ENCODE measurements around the gene DNAH2.
A peak's percentile ranks its signal among the peaks of the same experiment; 100 is the strongest.
"Not testable (repeated sequence)": the region's sequence is repeated elsewhere in the genome, so short reads cannot be mapped to it uniquely, and the experiment has no call there.

DNAH2 gene

GRCh38 chr17:7850701-7851437 is 133.3 kb downstream of the DNAH2 start:
- no peak for DNase-seq (ENCODE audit: low spot score)

GRCh38 chr17:7851438-7852261 is 134.1 kb downstream of the DNAH2 start:
- DNase-seq (ENCODE audit: low spot score): peak; percentile 87

GRCh38 chr17:7852262-7852670 is 134.7 kb downstream of the DNAH2 start:
- no peak for DNase-seq (ENCODE audit: low spot score)

- no peak for DNase-seq (ENCODE audit: low spot score)
Observed at GRCh38 chr17:7852919-7853690, 135.6 kb downstream of the DNAH2 start.

GRCh38 chr17:7853691-7854038 is 136.1 kb downstream of the DNAH2 start:
- no peak for DNase-seq (ENCODE audit: low spot score)

GRCh38 chr17:7854078-7854777 is 136.7 kb downstream of the DNAH2 start:
- DNase-seq (ENCODE audit: low spot score): no peak

GRCh38 chr17:7854851-7855659 is 137.5 kb downstream of the DNAH2 start, which contains the start of gene TMEM88:
TMEM88 (plus strand) TSS chr17:7855066; CDS start chr17:7855075, 9 bp downstream.
- no peak for DNase-seq (ENCODE audit: low spot score)

- no peak for DNase-seq (ENCODE audit: low spot score)
Observed at GRCh38 chr17:7855660-7856010, 138.1 kb downstream of the DNAH2 start.

GRCh38 chr17:7856011-7856810 is 138.7 kb downstream of the DNAH2 start:
- DNase-seq (ENCODE audit: low spot score): no peak

- peak; percentile 99 for DNase-seq (ENCODE audit: low spot score)
Observed at GRCh38 chr17:7856811-7857712, 139.5 kb downstream of the DNAH2 start, which contains the start of gene NAA38. NAA38 (minus strand) TSS chr17:7857559; CDS start chr17:7857463, 96 bp downstream.

- DNase-seq (ENCODE audit: low spot score): peak; percentile 94
Observed at GRCh38 chr17:7857713-7858521, 140.4 kb downstream of the DNAH2 start, which contains the start of gene CYB5D1. CYB5D1 (plus strand) TSS chr17:7858003; CDS start chr17:7858135, 132 bp downstream.

- DNase-seq (ENCODE audit: low spot score): no peak
Observed at GRCh38 chr17:7858522-7858810, 140.9 kb downstream of the DNAH2 start.

GRCh38 chr17:7859028-7859427 is 141.5 kb downstream of the DNAH2 start:
- DNase-seq (ENCODE audit: low spot score): no peak

GRCh38 chr17:7862692-7863437 is 145.3 kb downstream of the DNAH2 start:
- DNase-seq (ENCODE audit: low spot score): no peak

GRCh38 chr17:7864384-7864783 is 146.8 kb downstream of the DNAH2 start:
- not testable (repeated sequence) for DNase-seq (ENCODE audit: low spot score)

GRCh38 chr17:7864995-7865650 is 147.6 kb downstream of the DNAH2 start:
- DNase-seq (ENCODE audit: low spot score): no peak

- DNase-seq (ENCODE audit: low spot score): no peak
Observed at GRCh38 chr17:7867881-7868329, 150.4 kb downstream of the DNAH2 start.

Measured in putamen (tissue), 1 donor.